NCI-H2029 treated with DMSO at 0.1 percent for 48 hours (cell line): ENCODE data around the gene ATP11A.
A peak's percentile ranks its signal among the peaks of the same experiment; 100 is the strongest.

ENCODE experiments used
- DNase-seq: peaks from one replicate; lab custom pipeline; 2025; lab: John Stamatoyannopoulos, UW

ATP11A gene

GRCh38 chr13:112930192-112930591, 240.4 kb downstream of the ATP11A start:
- no peak for DNase-seq

- peak; percentile 53 for DNase-seq
Observed at GRCh38 chr13:112931028-112931934, 241.4 kb downstream of the ATP11A start.

- DNase-seq, result no peak
Observed at GRCh38 chr13:112932971-112933370, 243.1 kb downstream of the ATP11A start.

GRCh38 chr13:112933649-112934048, 243.8 kb downstream of the ATP11A start:
- DNase-seq, result no peak

- DNase-seq, result no peak
Observed at GRCh38 chr13:112934078-112934477, 244.2 kb downstream of the ATP11A start.
